H1 (cell line): ENCODE results near the gene NUB1. TPM values are rescaled to one million over a fixed set of nuclear protein-coding genes. Genes with fewer than 3 reads are reported as not detected.

Experiments
- CTCF ChIA-PET: fragments of 300-600 bp; sonication (Branson Sonifier 250); formaldehyde crosslinking; loops from one replicate; lab custom pipeline; 2021; ENCODE audit not compliant: partially characterized antibody; lab: Charles Lee
- POLR2A ChIA-PET: fragments of 300-600 bp; sonication (Branson Sonifier 250); formaldehyde crosslinking; loops from one replicate; lab custom pipeline; 2021; ENCODE audit warnings: inconsistent platforms; ENCODE audit not compliant: partially characterized antibody; lab: Charles Lee
- DNase-seq, 2 experiments: peaks; one replicate each; pipeline versions ENCODE4 v3.0.0 to v3.0.0-alpha.2; 2010 to 2022; ENCODE audit warnings: low spot score in 2 of 2, low read depth in 1 of 2, mixed read lengths in 1 of 2
- FAIRE-seq: peaks from 2 replicates; lab custom pipeline; 2011; peaks lifted over from hg19 to GRCh38; lab: Jason Lieb, UNC
- H2AFZ ChIP-seq: 2 replicates; pipeline ENCODE4 v1.8.1; 2012; ENCODE audit warnings: low read length, inconsistent platforms
- H2AK5ac ChIP-seq: 2 replicates; pipeline ENCODE4 v1.6.1; 2013; ENCODE audit warnings: low read depth, low read length
- H2BK120ac ChIP-seq: replicated peaks from 2 replicates; pipeline ENCODE3; 2013; ENCODE audit warnings: low read depth, low read length, inconsistent platforms
- H2BK12ac ChIP-seq: 2 replicates; pipeline ENCODE4 v1.6.1; 2013; ENCODE audit warnings: low read depth, low read length
- H2BK15ac ChIP-seq: 2 replicates; pipeline ENCODE4 v1.6.1; 2013; ENCODE audit warnings: low read length
- H2BK20ac ChIP-seq: 2 replicates; pipeline ENCODE4 v1.6.1; 2013; ENCODE audit warnings: low read length
- H2BK5ac ChIP-seq: 2 replicates; pipeline ENCODE4 v1.6.1; 2013; ENCODE audit warnings: low read depth, low read length
- H3K14ac ChIP-seq: 2 replicates; pipeline ENCODE4 v1.6.1; 2013; ENCODE audit warnings: inconsistent platforms; ENCODE audit not compliant: insufficient read length
- H3K18ac ChIP-seq: 2 replicates; pipeline ENCODE4 v1.6.1; 2013; ENCODE audit warnings: low read length; ENCODE audit errors: extremely low read depth
- H3K23ac ChIP-seq: 2 replicates; pipeline ENCODE4 v1.6.1; 2013; ENCODE audit warnings: inconsistent platforms; ENCODE audit not compliant: insufficient read length
- H3K23me2 ChIP-seq: 2 replicates; pipeline ENCODE4 v1.6.1; 2013; ENCODE audit warnings: low read depth, low read length
- H3K27ac ChIP-seq: 2 replicates; pipeline ENCODE4 v1.6.1; 2011; ENCODE audit warnings: low read depth, low read length, inconsistent platforms
- H3K27me3 ChIP-seq, 4 experiments: replicated peaks in 1 of 4; 1 replicate in 1 of 4; 2 replicates in 3 of 4; pipeline versions ENCODE4 v1.6.1 to v1.8.1; 2011 to 2013; ENCODE audit warnings: low read length in 3 of 4, mild to moderate bottlenecking in 3 of 4, inconsistent platforms in 2 of 4, mixed read lengths in 2 of 4, moderate library complexity in 1 of 4; ENCODE audit not compliant: control insufficient read depth in 3 of 4, insufficient read depth in 3 of 4; ENCODE audit errors: extremely low read depth in 1 of 4
- H3K36me3 ChIP-seq, 4 experiments: 2 replicates each; pipeline versions ENCODE4 v1.6.1 to v1.8.1; 2011 to 2013; ENCODE audit warnings: mild to moderate bottlenecking in 4 of 4, low read length in 3 of 4, moderate library complexity in 2 of 4, control low read depth in 1 of 4, inconsistent platforms in 1 of 4; ENCODE audit not compliant: insufficient read depth in 4 of 4, control insufficient read depth in 2 of 4
- H3K4ac ChIP-seq: replicated peaks from 2 replicates; pipeline ENCODE3; 2013; ENCODE audit warnings: low read length, low read depth, mixed read lengths, inconsistent platforms; ENCODE audit not compliant: insufficient read length
- H3K4me1 ChIP-seq, 4 experiments: replicated peaks in 1 of 4; 1 replicate in 1 of 4; 2 replicates in 3 of 4; pipeline versions ENCODE4 v1.6.1 to v1.8.1; 2011 to 2013; ENCODE audit warnings: low read length in 3 of 4, inconsistent platforms in 2 of 4, mixed read lengths in 1 of 4; ENCODE audit not compliant: insufficient read depth in 4 of 4, control insufficient read depth in 3 of 4
- H3K4me2 ChIP-seq, 2 experiments: 2 replicates each; pipeline versions ENCODE4 v1.6.1 to v1.8.1; 2011 to 2013; ENCODE audit warnings: low read depth in 2 of 2, low read length in 2 of 2, control low read depth in 1 of 2, inconsistent platforms in 1 of 2, mild to moderate bottlenecking in 1 of 2; ENCODE audit not compliant: insufficient read depth in 1 of 2
- H3K4me3 ChIP-seq, 4 experiments: fragments of 200-600, 300-600 bp in 1 of 4; sonication (generic), shearing (Covaris generic), sonication (Bioruptor Twin) in 1 of 4; 2 replicates each; pipeline versions ENCODE4 v1.5.1 to v1.8.1; 2011 to 2016; ENCODE audit warnings: low read length in 4 of 4, low read depth in 3 of 4, control low read depth in 2 of 4, inconsistent platforms in 2 of 4, mild to moderate bottlenecking in 2 of 4, mixed read lengths in 1 of 4, moderate library complexity in 1 of 4; ENCODE audit not compliant: insufficient read depth in 2 of 4; ENCODE audit errors: extremely low read depth in 1 of 4
- H3K56ac ChIP-seq: replicated peaks from 2 replicates; pipeline ENCODE3; 2013; ENCODE audit warnings: low read depth, mild to moderate bottlenecking, mixed read lengths, low read length, inconsistent platforms; ENCODE audit not compliant: insufficient read length
- H3K79me1 ChIP-seq: 2 replicates; pipeline ENCODE4 v1.6.1; 2013; ENCODE audit warnings: low read depth, low read length, control low read depth
- H3K79me2 ChIP-seq, 2 experiments: 2 replicates each; pipeline versions ENCODE4 v1.6.1 to v1.8.1; 2012 to 2013; ENCODE audit warnings: low read length in 2 of 2, mild to moderate bottlenecking in 2 of 2, inconsistent platforms in 1 of 2; ENCODE audit not compliant: insufficient read depth in 2 of 2, control insufficient read depth in 1 of 2
- H3K9ac ChIP-seq, 4 experiments: replicated peaks in 1 of 4; 1 replicate in 1 of 4; 2 replicates in 3 of 4; pipeline versions ENCODE4 v1.6.1 to v1.8.1; 2011 to 2013; ENCODE audit warnings: low read depth in 3 of 4, low read length in 3 of 4, control low read depth in 2 of 4, mild to moderate bottlenecking in 2 of 4, moderate library complexity in 2 of 4, inconsistent platforms in 1 of 4; ENCODE audit errors: extremely low read depth in 1 of 4
- H3K9me3 ChIP-seq, 2 experiments: 2 replicates each; pipeline versions ENCODE4 v1.6.1 to v1.8.1; 2012 to 2013; ENCODE audit warnings: mild to moderate bottlenecking in 2 of 2, moderate library complexity in 2 of 2, control low read depth in 1 of 2, inconsistent platforms in 1 of 2, low read depth in 1 of 2, low read length in 1 of 2, mixed read lengths in 1 of 2; ENCODE audit not compliant: insufficient read depth in 2 of 2
- H4K20me1 ChIP-seq, 2 experiments: replicated peaks in 1 of 2; 2 replicates each; pipeline versions ENCODE3 to v1.8.1; 2011 to 2013; ENCODE audit warnings: inconsistent platforms in 2 of 2, low read length in 2 of 2, mild to moderate bottlenecking in 1 of 2; ENCODE audit not compliant: insufficient read depth in 2 of 2, control insufficient read depth in 1 of 2
- H4K5ac ChIP-seq: 2 replicates; pipeline ENCODE4 v1.6.1; 2013; ENCODE audit warnings: low read length, low read depth, mixed read lengths, inconsistent platforms; ENCODE audit not compliant: insufficient read length
- H4K8ac ChIP-seq: 2 replicates; pipeline ENCODE4 v1.8.0; 2013; ENCODE audit warnings: mild to moderate bottlenecking, moderate library complexity, low read length, inconsistent platforms; ENCODE audit not compliant: insufficient read depth; ENCODE audit errors: extremely low read depth
- H4K91ac ChIP-seq: replicated peaks from 2 replicates; pipeline ENCODE3; 2013; ENCODE audit warnings: low read length, mixed read lengths, inconsistent platforms; ENCODE audit not compliant: insufficient read length
- BRCA1 ChIP-seq: IDR thresholded peaks from 2 replicates; pipeline ENCODE4 v1.6.1; 2012; ENCODE audit warnings: low read depth, low read length, improper control_type of control experiment
- CBX5 ChIP-seq: fragments of 300-800, 300-1000 bp; sonication (generic); IDR thresholded peaks from 2 replicates; pipeline ENCODE4 v1.7.1; 2016; ENCODE audit warnings: antibody characterized with exemption, low read length, low read depth
- EP300 ChIP-seq, 2 experiments: IDR thresholded peaks; 1 replicate in 1 of 2; 2 replicates in 1 of 2; pipeline ENCODE4 v1.6.1; 2011 to 2012; ENCODE audit warnings: low read depth in 2 of 2, low read length in 2 of 2, mild to moderate bottlenecking in 2 of 2, borderline replicate concordance in 1 of 2, inconsistent platforms in 1 of 2, moderate library complexity in 1 of 2
- HDAC6 ChIP-seq: IDR thresholded peaks from one replicate; pipeline ENCODE4 v1.7.1; 2012; ENCODE audit warnings: low read depth, mild to moderate bottlenecking, inconsistent platforms, low read length, moderate library complexity
- KDM1A ChIP-seq: fragments of 200-600, 300-600 bp; sonication (generic); IDR thresholded peaks from 2 replicates; pipeline ENCODE4 v1.7.1; 2016; ENCODE audit warnings: mild to moderate bottlenecking, low read length, borderline replicate concordance
- KDM4A ChIP-seq: IDR thresholded peaks from one replicate; pipeline ENCODE4 v1.7.1; 2012; ENCODE audit warnings: low read depth, mild to moderate bottlenecking, moderate library complexity, low read length, inconsistent platforms; ENCODE audit not compliant: severe bottlenecking
- KDM5A ChIP-seq: fragments of 200-600 bp; IDR thresholded peaks from 2 replicates; pipeline ENCODE4 v1.7.1; 2012; ENCODE audit warnings: mild to moderate bottlenecking, low read length, inconsistent platforms, mixed read lengths
- SP2 ChIP-seq: IDR thresholded peaks from 2 replicates; pipeline ENCODE4 v1.6.1; 2012; ENCODE audit warnings: mild to moderate bottlenecking, low read length, inconsistent platforms
- TAF1 ChIP-seq: IDR thresholded peaks from 2 replicates; pipeline ENCODE4 v1.6.1; 2011; ENCODE audit warnings: mild to moderate bottlenecking, low read depth, low read length
- TBP ChIP-seq: IDR thresholded peaks from 2 replicates; pipeline ENCODE4 v1.6.1; 2011; ENCODE audit warnings: low read depth, low read length, improper control_type of control experiment
- WGBS, 2 experiments: shearing (Covaris generic) in 1 of 2; methylation state at CpG; one replicate each; pipeline versions ENCODE4 v1.1.6 to v1.1.7; 2013 to 2015; ENCODE audit warnings: low lambda C conversion rate in 2 of 2, mixed read lengths in 2 of 2, inconsistent platforms in 1 of 2, low coverage in 1 of 2, missing lambda C conversion rate in 1 of 2; ENCODE audit not compliant: insufficient replicate concordance in 2 of 2, insufficient coverage in 1 of 2, insufficient read length in 1 of 2; ENCODE audit errors: extremely low coverage in 1 of 2, missing lambda C conversion rate in 1 of 2; 5-methylcytosine and 5-hydroxymethylcytosine counted together
- polyA plus RNA-seq, 7 experiments: library from polyadenylated mRNA; depleted of rRNA in 3 of 7; stranded (reverse) in 5 of 7; unstranded in 2 of 7; fragments of >200 nt in 5 of 7; fragments of 200-250 nt in 2 of 7; gene quantifications; 1 replicate in 5 of 7; 2 replicates in 1 of 7; 4 replicates in 1 of 7; pipeline versions ENCODE4 v1.2.1 to v1.2.3, GENCODE V29; 2011 to 2013; ENCODE audit warnings: missing spikeins in 2 of 7, mixed read lengths in 2 of 7
- total RNA-seq: library from RNA; stranded (reverse); fragmentation: NEBNext Ultra II Directional; extraction: Animal tissue kit (Norgen Biotek cat#: 25700); gene quantifications from 2 replicates; pipeline ENCODE4 v1.2.1, GENCODE V29; 2021

NUB1 gene
- total and polyA plus RNA-seq, 2 of the 8 experiments (the other 6 are each of a cell fraction or from before 2014, with no cell fraction given), result 22.1 to 43.5 TPM

DNA sequence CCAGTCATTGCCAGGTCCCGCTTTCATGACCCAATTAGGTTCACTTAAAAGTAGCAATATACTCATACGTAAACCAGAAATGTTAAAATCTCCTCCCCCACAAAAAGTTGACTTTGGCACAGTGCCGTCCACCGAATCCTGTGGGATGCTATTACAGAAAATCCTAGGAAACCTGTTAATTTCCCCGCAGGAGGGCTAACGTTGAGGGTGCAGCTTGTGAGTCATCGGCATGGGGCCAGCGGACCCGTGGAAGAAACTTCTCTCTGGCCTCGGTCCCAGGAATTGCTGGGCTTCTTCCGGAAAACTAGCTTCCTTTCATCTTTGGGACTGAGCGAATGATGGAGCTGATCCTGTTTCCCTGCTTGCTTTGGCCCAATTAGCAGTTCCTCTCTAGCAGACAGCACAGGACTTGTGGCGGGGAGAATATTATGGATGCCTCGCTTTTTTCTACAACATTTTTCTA, 84.9 kb downstream of the NUB1 start:
- Histone ChIP-seq H3K9ac (no peak overlapping the region), H2BK15ac (no peak overlapping the region), H3K79me1 (no peaks in the 10 kb centered on the region), H2AFZ (no peak overlapping the region), H2BK20ac (no peak overlapping the region), H3K4me1 (peaks cover 5 to 20% (median 11%) of the 10 kb centered on the region in 4 experiments), H4K91ac (no peak overlapping the region), H3K56ac (no peak overlapping the region), H2AK5ac (no peak overlapping the region), H3K4ac (no peak overlapping the region), H3K4me2 (no peak overlapping the region), H3K18ac (no peak overlapping the region), H4K20me1 (no peaks in the 10 kb centered on the region), H4K8ac (no peak overlapping the region), H2BK5ac (no peak overlapping the region), H3K23ac (no peak overlapping the region), H3K9me3 (peaks cover 4 to 5% of the 10 kb centered on the region in 2 experiments; a peak in 2 of 4 replicates), H3K36me3 (no peaks in the 10 kb centered on the region), H3K14ac (no peak overlapping the region), H3K27ac (no peak overlapping the region), H2BK120ac (no peak overlapping the region), H2BK12ac (no peak overlapping the region), H3K23me2 (no peaks in the 10 kb centered on the region), H3K4me3 (no peak overlapping the region), H4K5ac (no peak overlapping the region), H3K27me3 (no peaks in the 10 kb centered on the region), H3K79me2 (no peaks in the 10 kb centered on the region)
- TF ChIP-seq BRCA1, result no peak
- no peak for TF ChIP-seq KDM1A
- TF ChIP-seq EP300 (IDR thresholded peaks at IDR 0.05; ENCODE audit: borderline replicate concordance in 1 of 2, low read depth in 2 of 2, low read length in 2 of 2), result no peak
- TF ChIP-seq HDAC6, result no peak
- no peak for TF ChIP-seq TAF1
- TF ChIP-seq SP2, result no peak
- no peak for TF ChIP-seq KDM4A
- no peak for TF ChIP-seq KDM5A
- TF ChIP-seq CBX5, result no peak
- TF ChIP-seq TBP, result no peak
- ChIA-PET POLR2A (interaction anchor here (0.8 to 1.9 kb wide), 4 partner anchors 9 to 206 kb away, joined by 3 to 5 read pairs (median 3); no protein-coding TSS in a partner anchor), CTCF (interaction anchor here (0.9 to 1.9 kb wide), 3 partner anchors 10 to 54 kb away, joined by 3 to 5 read pairs (median 4); no protein-coding TSS in a partner anchor)
- FAIRE-seq (no peak), DNase-seq (no peak)
- 89% methylated on average over 14 of the region's 14 CpGs; no CpG with 5 or more reads in 1 of the 2 experiments for WGBS, 2 experiments
